K562 (cell line): Measurements from ENCODE around the gene DPH2. TPM values are rescaled to one million over a fixed set of nuclear protein-coding genes. Genes with fewer than 3 reads are reported as not detected.

ENCODE experiments used
- ATAC-seq: fragments of 200-7000 bp; cut with Tn5 transposase; 3 replicates; pipeline ENCODE4 v1.9.1; 2020; ENCODE audit warnings: moderate library complexity
- BruUV-seq: library from RNA; stranded (reverse); fragments of 400-500 nt; replicated peaks from 2 replicates; lab custom pipeline; 2021; lab: Mats Ljungman, UMichigan
- CTCF ChIA-PET: fragments of 300-600 bp; formaldehyde crosslinking; extraction: SDS; loops from one replicate; lab custom pipeline; 2021; ENCODE audit warnings: low intra/inter-chr PET ratio; lab: Yijun Ruan, JAX
- POLR2A ChIA-PET: fragments of 300-600, 350-650 bp; sonication (Branson Sonifier 250); formaldehyde crosslinking; extraction: SDS; loops from one replicate; lab custom pipeline; 2021; ENCODE audit warnings: antibody characterized with exemption, inconsistent platforms; lab: Yijun Ruan, JAX
- DNase-seq, 4 experiments: peaks; one replicate each; pipeline versions ENCODE4 v3.0.0 to v3.0.0-alpha.2; 2011 to 2018; ENCODE audit warnings: low spot score in 3 of 4, mixed read lengths in 3 of 4; ENCODE audit errors: extremely low read depth in 1 of 4
- FAIRE-seq: peaks from 2 replicates; lab custom pipeline; 2011; peaks lifted over from hg19 to GRCh38; lab: Jason Lieb, UNC
- H2AFZ ChIP-seq: 2 replicates; pipeline ENCODE4 v1.6.0; 2011; ENCODE audit warnings: low read depth, low read length, control low read depth, inconsistent platforms
- H3K27ac ChIP-seq: fragments of 200-600 bp; 3 replicates; pipeline ENCODE4 v1.8.0; 2011; ENCODE audit warnings: low read depth, mild to moderate bottlenecking, control low read depth, inconsistent platforms, low read length, moderate library complexity, mixed read lengths; ENCODE audit errors: extremely low read depth
- H3K27me3 ChIP-seq, 2 experiments: fragments of 300-600 bp in 1 of 2; 2 replicates in 1 of 2; 3 replicates in 1 of 2; pipeline versions ENCODE4 v1.6.0 to v1.8.0; 2011; ENCODE audit warnings: inconsistent platforms in 2 of 2, low read length in 2 of 2, mild to moderate bottlenecking in 1 of 2, mixed read lengths in 1 of 2, moderate library complexity in 1 of 2; ENCODE audit not compliant: control insufficient read depth in 2 of 2, insufficient read depth in 2 of 2
- H3K36me3 ChIP-seq: fragments of 300-600 bp; 3 replicates; pipeline ENCODE4 v1.8.0; 2011; ENCODE audit warnings: mild to moderate bottlenecking, low read length, inconsistent platforms; ENCODE audit not compliant: control insufficient read depth, insufficient read depth
- H3K4me1 ChIP-seq, 2 experiments: fragments of 200-600 bp in 1 of 2; replicated peaks in 1 of 2; 2 replicates in 1 of 2; 3 replicates in 1 of 2; pipeline versions ENCODE4 v1.5.1 to v1.8.0; 2011; ENCODE audit warnings: inconsistent platforms in 2 of 2, low read length in 2 of 2, mild to moderate bottlenecking in 1 of 2, mixed read lengths in 1 of 2, moderate library complexity in 1 of 2; ENCODE audit not compliant: control insufficient read depth in 2 of 2, insufficient read depth in 2 of 2
- H3K4me2 ChIP-seq: 2 replicates; pipeline ENCODE4 v1.6.1; 2011; ENCODE audit warnings: low read length, control low read depth, inconsistent platforms, mixed read lengths; ENCODE audit not compliant: insufficient read depth
- H3K4me3 ChIP-seq: fragments of 200-600 bp; sonication (generic), shearing (Covaris generic); 2 replicates; pipeline ENCODE4 v1.5.1; 2016; ENCODE audit warnings: control low read depth, inconsistent platforms
- H3K79me2 ChIP-seq: fragments of 200-600 bp; 3 replicates; pipeline ENCODE4 v1.8.0; 2011; ENCODE audit warnings: low read length, inconsistent platforms; ENCODE audit not compliant: control insufficient read depth, insufficient read depth
- H3K9ac ChIP-seq, 2 experiments: 2 replicates each; pipeline versions ENCODE4 v1.6.0 to v1.6.1; 2011; ENCODE audit warnings: low read depth in 2 of 2, low read length in 2 of 2, control low read depth in 1 of 2, inconsistent platforms in 1 of 2, mild to moderate bottlenecking in 1 of 2, mixed read lengths in 1 of 2; ENCODE audit not compliant: insufficient read depth in 1 of 2
- H3K9me1 ChIP-seq: one replicate; pipeline ENCODE4 v1.6.0; 2011; ENCODE audit warnings: inconsistent platforms, mild to moderate bottlenecking, low read length, moderate library complexity; ENCODE audit not compliant: control insufficient read depth, insufficient read depth
- H3K9me3 ChIP-seq: replicated peaks from 2 replicates; pipeline ENCODE4 v1.5.1; 2011; ENCODE audit warnings: low read depth, low read length, inconsistent platforms; ENCODE audit not compliant: control insufficient read depth, insufficient read depth
- H4K20me1 ChIP-seq: replicated peaks from 2 replicates; pipeline ENCODE4 v1.6.1; 2011; ENCODE audit warnings: low read length, inconsistent platforms, mixed read lengths; ENCODE audit not compliant: control insufficient read depth, insufficient read depth
- ATF7 ChIP-seq: fragments of 450-650 bp; IDR thresholded peaks from 2 replicates; pipeline ENCODE4 v1.7.1; 2014; ENCODE audit warnings: mild to moderate bottlenecking, moderate library complexity
- CAMTA2 ChIP-seq: fragments of 250-450 bp; sonication (Bioruptor Pico); conservative IDR thresholded peaks from 2 replicates; pipeline ENCODE4 v1.5.1; 2022
- CBFB ChIP-seq: sonication (generic); formaldehyde crosslinking; IDR thresholded peaks from 2 replicates; pipeline ENCODE4 v1.4.0; 2020; ENCODE audit warnings: mild to moderate bottlenecking, missing genetic modification reagents
- EGR1 ChIP-seq: fragments of 450-650 bp; conservative IDR thresholded peaks from 2 replicates; pipeline ENCODE4 v1.6.1; 2017; ENCODE audit warnings: mild to moderate bottlenecking
- FOXP1 ChIP-seq: sonication (generic); formaldehyde crosslinking; IDR thresholded peaks from 2 replicates; pipeline ENCODE4 v1.8.0; 2022; ENCODE audit warnings: mild to moderate bottlenecking, missing genetic modification reagents
- HCFC1 ChIP-seq: IDR thresholded peaks from 2 replicates; pipeline ENCODE4 v1.6.1; 2012; ENCODE audit warnings: low read depth, low read length, improper control_type of control experiment
- HNRNPUL1 ChIP-seq: fragments of 200-400 bp; formaldehyde crosslinking; IDR thresholded peaks from 2 replicates; pipeline ENCODE4 v1.6.1; 2017; ENCODE audit warnings: low read length
- PHF21A ChIP-seq: fragments of 450-650 bp; IDR thresholded peaks from 2 replicates; pipeline ENCODE4 v1.6.1; 2017; ENCODE audit warnings: low read depth, borderline replicate concordance
- RBM34 ChIP-seq: fragments of 200-400 bp; formaldehyde crosslinking; IDR thresholded peaks from 2 replicates; pipeline ENCODE4 v1.6.1; 2018; ENCODE audit warnings: low read length, borderline replicate concordance; ENCODE audit not compliant: insufficient read depth
- SOX6 ChIP-seq: fragments of 450-650 bp; IDR thresholded peaks from 2 replicates; pipeline ENCODE4 v1.6.1; 2014; ENCODE audit warnings: mild to moderate bottlenecking
- WHSC1 ChIP-seq: IDR thresholded peaks from one replicate; pipeline ENCODE4 v1.6.1; 2012; ENCODE audit warnings: low read length, control low read depth, inconsistent platforms
- ZKSCAN8 ChIP-seq: fragments of 200-800 bp; sonication (Bioruptor generic); IDR thresholded peaks from 2 replicates; pipeline ENCODE4 v1.6.1; 2016; ENCODE audit warnings: missing genetic modification characterization, missing compliant biosample characterization
- ZNF311 ChIP-seq: fragments of 250-450 bp; sonication (Bioruptor Pico); IDR thresholded peaks from 2 replicates; pipeline ENCODE4 v1.4.0; 2020; ENCODE audit warnings: mild to moderate bottlenecking, moderate library complexity
- ZNF57 ChIP-seq: fragments of 450-650 bp; formaldehyde crosslinking; IDR thresholded peaks from 2 replicates; pipeline ENCODE4 v1.4.0; 2020; ENCODE audit warnings: mild to moderate bottlenecking, moderate library complexity
- WGBS: fragments of 100-300 bp; shearing (Covaris generic); methylation state at CpG from one replicate; pipeline ENCODE4 v1.1.6; 2016; ENCODE audit warnings: low coverage, mixed read lengths; ENCODE audit not compliant: insufficient coverage; ENCODE audit errors: missing lambda C conversion rate; 5-methylcytosine and 5-hydroxymethylcytosine counted together
- in situ Hi-C: fragments of 300-500 bp; cut with MboI; formaldehyde crosslinking; loops from 4 replicates; pipeline ENCODE4 v1.15.0; 2018; ENCODE audit warnings: inconsistent platforms, mixed read lengths
- intact Hi-C: fragments of 100-400 bp; cut with micrococcal nuclease; formaldehyde crosslinking; loops from 2 replicates; pipeline ENCODE4 v1.14.2; 2022
- polyA plus RNA-seq, 8 experiments: library from polyadenylated mRNA; depleted of rRNA in 4 of 8; stranded (reverse) in 5 of 8; unstranded in 3 of 8; fragments of >200 nt; fragmentation: Nextera tagmentation in 2 of 8; fragmentation: Illumina TruSeq in 1 of 8; extraction: Ambion mirVana in 2 of 8; extraction: Trizol in 1 of 8; gene quantifications; 2 replicates each; pipeline versions ENCODE4 v1.2.1 to v1.2.3, GENCODE V29; 2011 to 2014; ENCODE audit warnings: inconsistent platforms in 1 of 8, missing spikeins in 1 of 8
- total RNA-seq, 7 experiments: library from RNA; depleted of rRNA in 6 of 7; stranded (reverse); fragments of >200 nt in 6 of 7; fragmentation: Illumina TruSeq in 2 of 7; extraction: Trizol in 2 of 7; gene quantifications; 2 replicates each; pipeline versions ENCODE4 v1.2.1 to v1.2.3, GENCODE V29; 2011 to 2021; ENCODE audit warnings: low replicate concordance in 1 of 7
- TF ChIP-seq, protein P1 (sequence below): fragments of 450-650 bp; formaldehyde crosslinking; IDR thresholded peaks from 2 replicates; pipeline ENCODE4 v1.4.0; 2020; ENCODE audit warnings: mild to moderate bottlenecking, mixed read lengths

DPH2 gene
- total and polyA plus RNA-seq, 9 of the 15 experiments (the other 6 are each of a cell fraction or from before 2014, with no cell fraction given), result 17.9 to 94.1 (median 68.1) TPM

DNA sequence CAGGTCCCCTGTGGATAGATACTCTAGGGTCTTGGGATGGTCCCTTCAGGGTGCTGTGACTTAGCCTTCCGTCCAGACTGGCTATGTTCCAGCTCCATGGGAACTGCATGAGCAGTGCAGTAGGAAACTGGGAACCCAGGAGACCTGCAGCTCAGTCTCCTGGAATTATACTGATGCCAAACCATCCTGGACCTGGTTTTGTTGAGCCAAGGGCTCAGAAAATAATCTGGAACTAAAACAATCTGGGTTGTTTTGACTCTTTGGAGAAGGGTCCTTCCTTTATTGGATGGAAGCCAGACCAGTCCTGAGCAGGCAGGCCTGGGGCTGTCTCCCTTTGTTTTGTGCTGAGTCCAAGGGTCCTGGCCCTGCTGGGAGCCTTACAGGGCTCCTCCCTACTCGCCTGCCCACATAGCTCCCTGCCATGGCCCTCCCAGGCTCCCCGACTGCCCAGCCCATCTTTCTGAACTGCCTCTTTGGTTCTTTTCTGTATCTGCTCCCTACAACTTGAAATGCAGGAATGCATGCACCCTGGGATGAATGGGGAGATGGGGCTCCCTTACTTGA, 21.9 kb upstream of the DPH2 start:
- ATAC-seq, result no peak
- H3K9me1 ChIP-seq, result no peaks in the 10 kb centered on the region
- POLR2A ChIA-PET, result interaction anchor here (0.6 to 2.9 kb wide), 6 partner anchors 10 to 241 kb away, joined by 3 to 11 read pairs (median 4); partner anchors contain the start of genes DPH2 and ST3GAL3
- CTCF ChIA-PET, result no interaction called here
- H3K36me3 ChIP-seq, result peaks cover 21% of the 10 kb centered on the region
- DNase-seq, result peak in 2 of 4 experiments; percentile 26 to 38
- no peaks in the 10 kb centered on the region for H3K27me3 ChIP-seq
- H3K9me3 ChIP-seq, result no peaks in the 10 kb centered on the region
- BruUV-seq, result no TSS peak
- H3K4me3 ChIP-seq, result peak overlapping the region; percentile 60
- no peak overlapping the region; the same call in 2 of the 3 replicates for H3K27ac ChIP-seq
- H2AFZ ChIP-seq, result no peak overlapping the region
- in situ Hi-C loops, result no loop called here
- H3K9ac ChIP-seq, result peak overlapping the region; percentile 98; a peak in 3 of 4 replicates
- 37% methylated on average over 3 of the region's 3 CpGs for whole genome bisulfite sequencing
- 0 out of 2 replicates have a peak, but pooled peaks cover 2% of the 10 kb centered on the region for H4K20me1 ChIP-seq
- TF ChIP-seq ZNF311 (CRISPR knock-in tag), result no peak
- TF ChIP-seq CBFB (CRISPR knock-in tag), result no peak
- TF ChIP-seq SOX6, result no peak
- TF ChIP-seq HNRNPUL1, result no peak
- TF ChIP-seq ZNF57, result no peak
- no peak for TF ChIP-seq EGR1
- TF ChIP-seq ATF7, result no peak
- TF ChIP-seq CAMTA2 (CRISPR knock-in tag), result no peak
- TF ChIP-seq HCFC1, result no peak
- TF ChIP-seq, protein P1, sequence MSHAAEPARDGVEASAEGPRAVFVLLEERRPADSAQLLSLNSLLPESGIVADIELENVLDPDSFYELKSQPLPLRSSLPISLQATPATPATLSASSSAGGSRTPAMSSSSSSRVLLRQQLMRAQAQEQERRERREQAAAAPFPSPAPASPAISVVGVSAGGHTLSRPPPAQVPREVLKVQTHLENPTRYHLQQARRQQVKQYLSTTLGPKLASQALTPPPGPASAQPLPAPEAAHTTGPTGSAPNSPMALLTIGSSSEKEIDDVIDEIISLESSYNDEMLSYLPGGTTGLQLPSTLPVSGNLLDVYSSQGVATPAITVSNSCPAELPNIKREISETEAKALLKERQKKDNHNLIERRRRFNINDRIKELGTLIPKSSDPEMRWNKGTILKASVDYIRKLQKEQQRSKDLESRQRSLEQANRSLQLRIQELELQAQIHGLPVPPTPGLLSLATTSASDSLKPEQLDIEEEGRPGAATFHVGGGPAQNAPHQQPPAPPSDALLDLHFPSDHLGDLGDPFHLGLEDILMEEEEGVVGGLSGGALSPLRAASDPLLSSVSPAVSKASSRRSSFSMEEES (CRISPR knock-in tag), result no peak
- TF ChIP-seq PHF21A, result no peak
- TF ChIP-seq ZKSCAN8 (CRISPR knock-in tag), result no peak
- TF ChIP-seq WHSC1, result no peak
- no peak for TF ChIP-seq FOXP1 (CRISPR knock-in tag)
- TF ChIP-seq RBM34, result no peak
- TF ChIP-seq, all 486 proteins: peak for 0
- H3K79me2 ChIP-seq, result peaks cover 45% of the 10 kb centered on the region
- FAIRE-seq, result no peak
- intact Hi-C loops, result loop anchor here (5.0 kb wide), 1 partner anchor 89 kb away; no protein-coding TSS in a partner anchor
- H3K4me1 ChIP-seq, result peaks cover 20 to 41% of the 10 kb centered on the region in 2 experiments
- H3K4me2 ChIP-seq, result peak overlapping the region; percentile 98
